Measurements from ENCODE around the gene OR2G2. TPM values are rescaled to one million over a fixed set of nuclear protein-coding genes. Genes with fewer than 3 reads are reported as not detected.

The OR2G2 gene
- total RNA-seq, 1 experiment from 2014 or later = not detected

- Histone ChIP-seq H3K9me3 (ENCODE audit: control insufficient read depth, insufficient read depth, low read depth, low read length) (no peaks in the 10 kb centered on the region), H3K4me1 (ENCODE audit: control insufficient read depth, insufficient read depth, low read length) (no peaks in the 10 kb centered on the region), H3K36me3 (ENCODE audit: control insufficient read depth, insufficient read depth, low read length) (no peaks in the 10 kb centered on the region), H3K27me3 (ENCODE audit: control insufficient read depth, insufficient read depth, low read length) (no peaks in the 10 kb centered on the region), H3K27ac (ENCODE audit: low read length) (no peak within 1 kb of the TSS), H3K4me3 (ENCODE audit: low read depth in 2 of 2, low read length in 2 of 2) (no peak within 1 kb of the TSS)
- ChIA-PET POLR2A (no interaction called here), CTCF (no interaction called here)
- in situ Hi-C loops (cut with HindIII; ENCODE audit: low pct_unique_long_range_greater_than_20kb, low sequenced_read_pairs) = no loop called here
- BruUV-seq (replicated peaks) = no TSS peak
- TF ChIP-seq POLR2AphosphoS5 (IDR thresholded peaks at IDR 0.05; ENCODE audit: low read depth, low read length) (no peak), SIN3A (IDR thresholded peaks at IDR 0.05; ENCODE audit: borderline replicate concordance, insufficient read depth, low read depth, low read length) (no peak), TCF7L2 (IDR thresholded peaks at IDR 0.05; ENCODE audit: low read depth, low read length) (no peak), REST (IDR thresholded peaks at IDR 0.05; ENCODE audit: insufficient read depth in 1 of 2, low read depth in 2 of 2, low read length in 1 of 2) (no peak)
- TF ChIP-seq, protein P1, sequence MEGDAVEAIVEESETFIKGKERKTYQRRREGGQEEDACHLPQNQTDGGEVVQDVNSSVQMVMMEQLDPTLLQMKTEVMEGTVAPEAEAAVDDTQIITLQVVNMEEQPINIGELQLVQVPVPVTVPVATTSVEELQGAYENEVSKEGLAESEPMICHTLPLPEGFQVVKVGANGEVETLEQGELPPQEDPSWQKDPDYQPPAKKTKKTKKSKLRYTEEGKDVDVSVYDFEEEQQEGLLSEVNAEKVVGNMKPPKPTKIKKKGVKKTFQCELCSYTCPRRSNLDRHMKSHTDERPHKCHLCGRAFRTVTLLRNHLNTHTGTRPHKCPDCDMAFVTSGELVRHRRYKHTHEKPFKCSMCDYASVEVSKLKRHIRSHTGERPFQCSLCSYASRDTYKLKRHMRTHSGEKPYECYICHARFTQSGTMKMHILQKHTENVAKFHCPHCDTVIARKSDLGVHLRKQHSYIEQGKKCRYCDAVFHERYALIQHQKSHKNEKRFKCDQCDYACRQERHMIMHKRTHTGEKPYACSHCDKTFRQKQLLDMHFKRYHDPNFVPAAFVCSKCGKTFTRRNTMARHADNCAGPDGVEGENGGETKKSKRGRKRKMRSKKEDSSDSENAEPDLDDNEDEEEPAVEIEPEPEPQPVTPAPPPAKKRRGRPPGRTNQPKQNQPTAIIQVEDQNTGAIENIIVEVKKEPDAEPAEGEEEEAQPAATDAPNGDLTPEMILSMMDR (IDR thresholded peaks at IDR 0.05) = no peak
- ATAC-seq (no peak), DNase-seq (ENCODE audit: low read depth, low spot score) (no peak)
- intact Hi-C loops (cut with micrococcal nuclease; ENCODE audit: unreplicated experiment) = no loop called here
Observed at GRCh38 chr1:247605286-247605685, 17.1 kb downstream of the OR2G2 start, which contains the start of gene OR2G3. OR2G3 (plus strand) TSS chr1:247605586; CDS start chr1:247605586, 0 bp downstream.

DNA sequence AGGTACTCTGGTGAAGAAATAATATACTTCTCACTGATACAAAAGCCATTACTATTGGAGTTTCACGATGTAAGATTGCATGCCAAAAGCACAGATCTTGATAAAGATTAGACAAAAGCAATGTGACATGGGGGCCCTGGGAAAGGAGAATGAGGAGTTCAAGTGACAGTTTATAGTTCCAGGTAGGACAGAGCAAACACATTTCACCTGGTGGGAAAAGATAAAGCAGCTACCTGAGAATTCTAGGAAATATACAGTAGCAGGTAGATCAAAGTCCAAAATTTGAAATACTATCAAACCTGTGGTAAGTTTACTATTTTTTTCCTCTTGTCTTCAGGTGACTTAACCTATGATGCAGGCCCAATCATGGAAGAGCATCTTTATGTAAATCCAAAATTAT lies 25.2 kb downstream of the OR2G2 start:
- intact Hi-C loops (cut with micrococcal nuclease; ENCODE audit: unreplicated experiment) (no loop called here), in situ Hi-C loops (cut with HindIII; ENCODE audit: low pct_unique_long_range_greater_than_20kb, low sequenced_read_pairs) (no loop called here)
- no peaks in the 10 kb centered on the region for H3K9me3 ChIP-seq (ENCODE audit: control insufficient read depth, insufficient read depth, low read depth, low read length)
- ChIA-PET POLR2A (no interaction called here), CTCF (no interaction called here)
- TF ChIP-seq, protein P1 (IDR thresholded peaks at IDR 0.05) = no peak
- TF ChIP-seq SIN3A (IDR thresholded peaks at IDR 0.05; ENCODE audit: borderline replicate concordance, insufficient read depth, low read depth, low read length) = no peak
- no peak for TF ChIP-seq POLR2AphosphoS5 (IDR thresholded peaks at IDR 0.05; ENCODE audit: low read depth, low read length)
- TF ChIP-seq TCF7L2 (IDR thresholded peaks at IDR 0.05; ENCODE audit: low read depth, low read length) = no peak
- no peak for TF ChIP-seq REST (IDR thresholded peaks at IDR 0.05; ENCODE audit: insufficient read depth in 1 of 2, low read depth in 2 of 2, low read length in 1 of 2)
- no peak for DNase-seq (ENCODE audit: low read depth, low spot score)
- no TSS peak for BruUV-seq (replicated peaks)
- no peaks in the 10 kb centered on the region for H3K4me1 ChIP-seq (ENCODE audit: control insufficient read depth, insufficient read depth, low read length)
- ATAC-seq = no peak
- H3K27ac ChIP-seq (ENCODE audit: low read length) = no peak overlapping the region
- no peaks in the 10 kb centered on the region for H3K36me3 ChIP-seq (ENCODE audit: control insufficient read depth, insufficient read depth, low read length)
- H3K4me3 ChIP-seq (ENCODE audit: low read depth in 2 of 2, low read length in 2 of 2) = no peak overlapping the region
- no peaks in the 10 kb centered on the region for H3K27me3 ChIP-seq (ENCODE audit: control insufficient read depth, insufficient read depth, low read length)

All from Panc1 (cell line).